Renal cortex interstitium (tissue), 11 donors: ENCODE data around the gene ZNF668. TPM values are rescaled to one million over a fixed set of nuclear protein-coding genes. Genes with fewer than 3 reads are reported as not detected.

ENCODE experiments used
- DNase-seq, 11 donors: peaks; one replicate each; pipeline ENCODE4 v3.0.0-alpha.2; 2013; ENCODE audit warnings: low read depth in 9 of 11, low spot score in 4 of 11; ENCODE audit errors: extremely low read depth in 1 of 11
- polyA plus RNA-seq, 3 donors: library from polyadenylated mRNA; unstranded; fragments of 120-200 nt; gene quantifications; one replicate each; pipeline ENCODE4 v1.2.1, GENCODE V29; 2013; ENCODE audit not compliant: insufficient read length in 3 of 3

ZNF668 gene
- polyA plus RNA-seq, 3 donors = 3.6 to 6.9 (median 5.4) TPM

GRCh38 chr16:31071861-31072260, 2.2 kb downstream of the ZNF668 start:
- DNase-seq = no peak

- no peak for DNase-seq
Measured at GRCh38 chr16:31067342-31067741, 6.7 kb downstream of the ZNF668 start.

GRCh38 chr16:31064882-31065461, 9.1 kb downstream of the ZNF668 start:
- DNase-seq = no peak

GRCh38 chr16:31063843-31064611, 10.0 kb downstream of the ZNF668 start:
- DNase-seq = no peak

GRCh38 chr16:31063495-31063842, 10.6 kb downstream of the ZNF668 start:
- DNase-seq = no peak

GRCh38 chr16:31061813-31062440, 12.1 kb downstream of the ZNF668 start:
- no peak for DNase-seq

GRCh38 chr16:31061126-31061812, 12.8 kb downstream of the ZNF668 start:
- no peak for DNase-seq

- DNase-seq = no peak
Measured at GRCh38 chr16:31055613-31056012, 18.4 kb downstream of the ZNF668 start.

GRCh38 chr16:31052114-31052513, 21.9 kb downstream of the ZNF668 start:
- DNase-seq = no peak

GRCh38 chr16:31050280-31051030, 23.6 kb downstream of the ZNF668 start:
- DNase-seq = no peak

- no peak for DNase-seq
Measured at GRCh38 chr16:31043898-31044481, 30.1 kb downstream of the ZNF668 start.

GRCh38 chr16:31043352-31043751, 30.7 kb downstream of the ZNF668 start:
- no peak for DNase-seq

- DNase-seq = no peak
Measured at GRCh38 chr16:31042866-31043265, 31.2 kb downstream of the ZNF668 start.

GRCh38 chr16:31038993-31039392, 35.0 kb downstream of the ZNF668 start:
- no peak for DNase-seq

- DNase-seq = no peak
Measured at GRCh38 chr16:31036691-31037090, 37.3 kb downstream of the ZNF668 start.

GRCh38 chr16:31033709-31034492, 40.1 kb downstream of the ZNF668 start:
- peak in 8 of 11 donors; percentile 61 to 83 (median 70) for DNase-seq

- DNase-seq = peak; percentile 91 to 97 (median 95)
Measured at GRCh38 chr16:31032736-31033708, 41.0 kb downstream of the ZNF668 start, which contains the start of gene STX4. Gene STX4 (plus strand): TSS chr16:31033558. CDS start chr16:31033806, 248 bp downstream.
